HepG2 (cell line): Measurements from ENCODE around the gene SMAD1. TPM values are rescaled to one million over a fixed set of nuclear protein-coding genes. Genes with fewer than 3 reads are reported as not detected.

Experiments used
- ATAC-seq: fragments of 200-7000 bp; cut with Tn5 transposase; 3 replicates; pipeline ENCODE4 v1.9.1; 2020; ENCODE audit warnings: mild to moderate bottlenecking, moderate library complexity
- BruUV-seq: library from RNA; stranded (reverse); fragments of 400-500 nt; replicated peaks from 2 replicates; lab custom pipeline; 2021; lab: Mats Ljungman, UMichigan
- CTCF ChIA-PET: fragments of 300-600 bp; formaldehyde crosslinking; extraction: SDS; loops from one replicate; lab custom pipeline; 2021; ENCODE audit warnings: low total read pairs, inconsistent platforms, low intra/inter-chr PET ratio; lab: Yijun Ruan, JAX
- POLR2A ChIA-PET: fragments of 350-600 bp; sonication (Branson Sonifier 250); formaldehyde crosslinking; loops from one replicate; lab custom pipeline; 2020; ENCODE audit warnings: antibody characterized with exemption, inconsistent platforms; lab: Yijun Ruan, JAX
- DNase-seq: peaks from one replicate; pipeline ENCODE4 v3.0.0-alpha.2; 2015; ENCODE audit warnings: low spot score
- FAIRE-seq: peaks from 3 replicates; lab custom pipeline; 2011; peaks lifted over from hg19 to GRCh38; lab: Jason Lieb, UNC
- H2AFZ ChIP-seq: one replicate; pipeline ENCODE4 v1.6.1; 2011; ENCODE audit warnings: low read length, inconsistent platforms
- H3K27ac ChIP-seq: fragments of 300-600 bp; 3 replicates; pipeline ENCODE4 v1.8.0; 2011; ENCODE audit warnings: mixed run types, mild to moderate bottlenecking, mixed read lengths, low read length, inconsistent platforms; ENCODE audit not compliant: insufficient read depth; ENCODE audit errors: extremely low read length
- H3K27me3 ChIP-seq, 2 experiments: fragments of 200-600 bp in 1 of 2; 2 replicates in 1 of 2; 3 replicates in 1 of 2; pipeline versions ENCODE4 v1.6.0 to v1.8.0; 2011; ENCODE audit warnings: low read length in 2 of 2, mild to moderate bottlenecking in 2 of 2, moderate library complexity in 2 of 2, inconsistent platforms in 1 of 2; ENCODE audit not compliant: insufficient read depth in 2 of 2, control insufficient read depth in 1 of 2
- H3K36me3 ChIP-seq, 2 experiments: fragments of 200-600 bp in 1 of 2; replicated peaks in 1 of 2; 2 replicates in 1 of 2; 3 replicates in 1 of 2; pipeline versions ENCODE4 v1.5.1 to v1.8.0; 2011; ENCODE audit warnings: low read length in 2 of 2, inconsistent platforms in 1 of 2; ENCODE audit not compliant: insufficient read depth in 2 of 2, control insufficient read depth in 1 of 2
- H3K4me1 ChIP-seq: 2 replicates; pipeline ENCODE4 v1.5.1; 2012; ENCODE audit warnings: low read length, inconsistent platforms; ENCODE audit not compliant: insufficient read depth
- H3K4me2 ChIP-seq: 2 replicates; pipeline ENCODE4 v1.6.0; 2011; ENCODE audit warnings: low read depth, low read length, inconsistent platforms
- H3K4me3 ChIP-seq, 3 experiments: fragments of 200-600 bp in 1 of 3; sonication (generic), shearing (Covaris generic) in 1 of 3; replicated peaks in 1 of 3; 2 replicates each; pipeline ENCODE4 v1.5.1; 2011 to 2016; ENCODE audit warnings: low read length in 3 of 3, inconsistent platforms in 2 of 3, low read depth in 2 of 3, mild to moderate bottlenecking in 2 of 3, control low read depth in 1 of 3, mixed read lengths in 1 of 3; ENCODE audit not compliant: insufficient read depth in 1 of 3
- H3K79me2 ChIP-seq: one replicate; pipeline ENCODE4 v1.6.1; 2011; ENCODE audit warnings: low read length, inconsistent platforms; ENCODE audit not compliant: insufficient read depth
- H3K9ac ChIP-seq: 2 replicates; pipeline ENCODE4 v1.6.0; 2011; ENCODE audit warnings: mild to moderate bottlenecking, low read depth, low read length, inconsistent platforms; ENCODE audit not compliant: insufficient read depth
- H3K9me3 ChIP-seq: 2 replicates; pipeline ENCODE4 v1.5.1; 2012; ENCODE audit warnings: mild to moderate bottlenecking, low read length
- H4K20me1 ChIP-seq: 2 replicates; pipeline ENCODE4 v1.6.0; 2011; ENCODE audit warnings: inconsistent platforms, mild to moderate bottlenecking, low read length, moderate library complexity; ENCODE audit not compliant: insufficient read depth
- GZF1 ChIP-seq: sonication (generic); formaldehyde crosslinking; IDR thresholded peaks from 2 replicates; pipeline ENCODE4 v1.5.1; 2020; ENCODE audit warnings: mild to moderate bottlenecking, missing genetic modification reagents
- HMGA1 ChIP-seq: sonication (generic); formaldehyde crosslinking; conservative IDR thresholded peaks from 2 replicates; pipeline ENCODE4 v1.4.0; 2020; ENCODE audit warnings: missing genetic modification reagents
- MYC ChIP-seq: sonication (generic); formaldehyde crosslinking; IDR thresholded peaks from 2 replicates; pipeline ENCODE4 v1.9.0; 2021; ENCODE audit warnings: missing genetic modification reagents, borderline replicate concordance
- NFE2L2 ChIP-seq: fragments of 150-350 bp; IDR thresholded peaks from 2 replicates; pipeline ENCODE4 v1.6.1; 2014; ENCODE audit warnings: low read length
- NFKBIZ ChIP-seq: IDR thresholded peaks from 2 replicates; pipeline ENCODE4 v1.6.1; 2018; ENCODE audit warnings: missing genetic modification reagents, missing compliant biosample characterization
- SIN3B ChIP-seq: fragments of 150-350 bp; IDR thresholded peaks from 2 replicates; pipeline ENCODE4 v1.6.1; 2014; ENCODE audit warnings: low read length
- SMARCE1 ChIP-seq: fragments of 450-650 bp; IDR thresholded peaks from 2 replicates; pipeline ENCODE4 v1.6.1; 2017; ENCODE audit warnings: borderline replicate concordance
- ZBTB20 ChIP-seq: sonication (generic); formaldehyde crosslinking; IDR thresholded peaks from 2 replicates; pipeline ENCODE4 v1.8.1; 2023; ENCODE audit warnings: missing genetic modification reagents, low read depth, mild to moderate bottlenecking, borderline replicate concordance
- ZNF619 ChIP-seq: sonication (generic); formaldehyde crosslinking; IDR thresholded peaks from 2 replicates; pipeline ENCODE4 v1.4.0; 2020; ENCODE audit warnings: mild to moderate bottlenecking, missing genetic modification reagents
- ZSCAN31 ChIP-seq: sonication (generic); formaldehyde crosslinking; IDR thresholded peaks from 2 replicates; pipeline ENCODE4 v1.5.0; 2020; ENCODE audit warnings: low read depth, mild to moderate bottlenecking, missing genetic modification reagents
- WGBS: methylation state at CpG from one replicate; pipeline ENCODE4 v1.1.6; 2017; ENCODE audit warnings: low lambda C conversion rate; 5-methylcytosine and 5-hydroxymethylcytosine counted together
- in situ Hi-C: cut with HindIII; loops from 2 replicates; pipeline ENCODE4 v1.10.0; 2017; ENCODE audit warnings: low pct_unique_long_range_greater_than_20kb; ENCODE audit not compliant: extremely low pct_ligation_motif_present
- intact Hi-C: fragments of 100-400 bp; cut with micrococcal nuclease; formaldehyde crosslinking; loops from one replicate; pipeline ENCODE4 v1.10.0; 2022; ENCODE audit not compliant: unreplicated experiment
- polyA plus RNA-seq, 8 experiments: library from polyadenylated mRNA; depleted of rRNA in 3 of 8; stranded (reverse) in 7 of 8; unstranded in 1 of 8; fragments of >200 nt; fragmentation: Illumina TruSeq in 4 of 8; extraction: Trizol in 4 of 8; gene quantifications; 2 replicates each; pipeline versions ENCODE4 v1.2.1 to v1.2.3, GENCODE V29; 2011 to 2016; ENCODE audit warnings: low read depth in 4 of 8, missing spikeins in 1 of 8, mixed read lengths in 1 of 8; ENCODE audit not compliant: insufficient read depth in 1 of 8
- total RNA-seq, 5 experiments: library from RNA; depleted of rRNA; stranded (reverse); fragments of >200 nt; fragmentation: Illumina TruSeq; extraction: Trizol; gene quantifications; 2 replicates each; pipeline ENCODE4 v1.2.3, GENCODE V29; 2016; ENCODE audit warnings: low read depth in 1 of 5
- TF ChIP-seq, protein P1 (sequence below): fragments of 450-650 bp; IDR thresholded peaks from 2 replicates; pipeline ENCODE4 v1.6.1; 2016
- TF ChIP-seq, protein P2 (sequence below): sonication (generic); formaldehyde crosslinking; IDR thresholded peaks from 2 replicates; pipeline ENCODE4 v1.8.0; 2022; ENCODE audit warnings: mild to moderate bottlenecking, missing genetic modification reagents; ENCODE audit not compliant: insufficient replicate concordance

SMAD1 gene
- total and polyA plus RNA-seq, 2 of the 13 experiments (the other 11 are each of a cell fraction or from before 2014, with no cell fraction given), result 12.7 to 16.6 TPM

GRCh38 chr4:145552181-145552822, 70.6 kb downstream of the SMAD1 start:
- intact Hi-C loops, result loop anchor here (10.0 kb wide), 1 partner anchor 138 kb away; no protein-coding TSS in a partner anchor

More at GRCh38 chr4:145552181-145552822, 70.6 kb downstream of the SMAD1 start:
- Histone ChIP-seq H3K4me1 (no peaks in the 10 kb centered on the region), H3K36me3 (peaks cover 6 to 10% of the 10 kb centered on the region in 2 experiments; a peak in 4 of 5 replicates), H4K20me1 (no peaks in the 10 kb centered on the region), H3K4me3 (no peak overlapping the region), H3K27me3 (no peaks in the 10 kb centered on the region), H3K4me2 (no peak overlapping the region), H3K9me3 (no peaks in the 10 kb centered on the region), H3K9ac (no peak overlapping the region), H3K27ac (no peak overlapping the region), H2AFZ (no peak overlapping the region), H3K79me2 (no peaks in the 10 kb centered on the region)
- DNase-seq (no peak), ATAC-seq (no peak), FAIRE-seq (no peak)
- CTCF ChIA-PET, result no interaction called here
- in situ Hi-C loops, result loop anchor here (10.0 kb wide), 1 partner anchor 318 kb away; no protein-coding TSS in a partner anchor
- over 99% methylated on average over 4 of the region's 4 CpGs for WGBS
- TF ChIP-seq, protein P1, sequence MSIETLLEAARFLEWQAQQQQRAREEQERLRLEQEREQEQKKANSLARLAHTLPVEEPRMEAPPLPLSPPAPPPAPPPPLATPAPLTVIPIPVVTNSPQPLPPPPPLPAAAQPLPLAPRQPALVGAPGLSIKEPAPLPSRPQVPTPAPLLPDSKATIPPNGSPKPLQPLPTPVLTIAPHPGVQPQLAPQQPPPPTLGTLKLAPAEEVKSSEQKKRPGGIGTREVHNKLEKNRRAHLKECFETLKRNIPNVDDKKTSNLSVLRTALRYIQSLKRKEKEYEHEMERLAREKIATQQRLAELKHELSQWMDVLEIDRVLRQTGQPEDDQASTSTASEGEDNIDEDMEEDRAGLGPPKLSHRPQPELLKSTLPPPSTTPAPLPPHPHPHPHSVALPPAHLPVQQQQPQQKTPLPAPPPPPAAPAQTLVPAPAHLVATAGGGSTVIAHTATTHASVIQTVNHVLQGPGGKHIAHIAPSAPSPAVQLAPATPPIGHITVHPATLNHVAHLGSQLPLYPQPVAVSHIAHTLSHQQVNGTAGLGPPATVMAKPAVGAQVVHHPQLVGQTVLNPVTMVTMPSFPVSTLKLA, result no peak
- TF ChIP-seq ZNF619, result no peak
- no peak for TF ChIP-seq NFE2L2
- TF ChIP-seq GZF1, result no peak
- no peak for TF ChIP-seq SMARCE1
- no peak for TF ChIP-seq SIN3B
- TF ChIP-seq ZSCAN31, result no peak
- TF ChIP-seq NFKBIZ (CRISPR knock-in tag), result no peak
- TF ChIP-seq, protein P2, sequence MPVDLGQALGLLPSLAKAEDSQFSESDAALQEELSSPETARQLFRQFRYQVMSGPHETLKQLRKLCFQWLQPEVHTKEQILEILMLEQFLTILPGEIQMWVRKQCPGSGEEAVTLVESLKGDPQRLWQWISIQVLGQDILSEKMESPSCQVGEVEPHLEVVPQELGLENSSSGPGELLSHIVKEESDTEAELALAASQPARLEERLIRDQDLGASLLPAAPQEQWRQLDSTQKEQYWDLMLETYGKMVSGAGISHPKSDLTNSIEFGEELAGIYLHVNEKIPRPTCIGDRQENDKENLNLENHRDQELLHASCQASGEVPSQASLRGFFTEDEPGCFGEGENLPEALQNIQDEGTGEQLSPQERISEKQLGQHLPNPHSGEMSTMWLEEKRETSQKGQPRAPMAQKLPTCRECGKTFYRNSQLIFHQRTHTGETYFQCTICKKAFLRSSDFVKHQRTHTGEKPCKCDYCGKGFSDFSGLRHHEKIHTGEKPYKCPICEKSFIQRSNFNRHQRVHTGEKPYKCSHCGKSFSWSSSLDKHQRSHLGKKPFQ (CRISPR knock-in tag), result no peak
- TF ChIP-seq MYC (CRISPR knock-in tag), result no peak
- TF ChIP-seq HMGA1 (CRISPR knock-in tag), result no peak
- TF ChIP-seq ZBTB20, result no peak
- no TSS peak for BruUV-seq
- POLR2A ChIA-PET, result no interaction called here
